Measurements from ENCODE around the gene LAX1. TPM values are rescaled to one million over a fixed set of nuclear protein-coding genes. Genes with fewer than 3 reads are reported as not detected.

The LAX1 gene
- total RNA-seq, 1 donor from 2014 or later = not detected

DNA sequence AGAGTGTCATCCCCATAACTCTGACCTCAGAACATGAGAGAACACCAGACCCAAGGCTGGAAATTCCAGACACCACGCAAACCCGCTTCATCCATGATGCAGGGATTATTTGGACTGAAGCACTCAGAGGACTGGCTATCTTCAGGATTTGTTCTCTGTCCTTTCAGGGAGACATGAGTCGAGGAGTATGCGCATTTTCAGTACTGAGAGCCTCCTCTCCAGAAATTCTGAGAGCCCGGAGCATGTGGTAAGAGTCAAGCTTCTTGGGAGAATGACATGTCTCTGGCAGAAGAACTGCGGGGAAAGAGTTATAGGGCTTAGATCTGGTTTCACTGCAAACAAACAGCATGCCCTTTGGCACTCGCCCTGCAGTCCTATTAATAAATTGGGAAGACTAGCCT is 6.9 kb downstream of the LAX1 start:
- no peak overlapping the region for H3K27ac Mint-ChIP-seq
- H3K4me1 Mint-ChIP-seq (ENCODE audit: unreplicated experiment) = peaks cover 14% of the 10 kb centered on the region
- peaks cover 6% of the 10 kb centered on the region for H3K27me3 Mint-ChIP-seq
- H3K36me3 Mint-ChIP-seq = no peaks in the 10 kb centered on the region
- no peak overlapping the region for H3K4me3 Mint-ChIP-seq
- H3K9me3 Mint-ChIP-seq = no peaks in the 10 kb centered on the region
- TF ChIP-seq, protein P1, sequence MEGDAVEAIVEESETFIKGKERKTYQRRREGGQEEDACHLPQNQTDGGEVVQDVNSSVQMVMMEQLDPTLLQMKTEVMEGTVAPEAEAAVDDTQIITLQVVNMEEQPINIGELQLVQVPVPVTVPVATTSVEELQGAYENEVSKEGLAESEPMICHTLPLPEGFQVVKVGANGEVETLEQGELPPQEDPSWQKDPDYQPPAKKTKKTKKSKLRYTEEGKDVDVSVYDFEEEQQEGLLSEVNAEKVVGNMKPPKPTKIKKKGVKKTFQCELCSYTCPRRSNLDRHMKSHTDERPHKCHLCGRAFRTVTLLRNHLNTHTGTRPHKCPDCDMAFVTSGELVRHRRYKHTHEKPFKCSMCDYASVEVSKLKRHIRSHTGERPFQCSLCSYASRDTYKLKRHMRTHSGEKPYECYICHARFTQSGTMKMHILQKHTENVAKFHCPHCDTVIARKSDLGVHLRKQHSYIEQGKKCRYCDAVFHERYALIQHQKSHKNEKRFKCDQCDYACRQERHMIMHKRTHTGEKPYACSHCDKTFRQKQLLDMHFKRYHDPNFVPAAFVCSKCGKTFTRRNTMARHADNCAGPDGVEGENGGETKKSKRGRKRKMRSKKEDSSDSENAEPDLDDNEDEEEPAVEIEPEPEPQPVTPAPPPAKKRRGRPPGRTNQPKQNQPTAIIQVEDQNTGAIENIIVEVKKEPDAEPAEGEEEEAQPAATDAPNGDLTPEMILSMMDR (conservative IDR thresholded peaks at IDR 0.05) = no peak
- no peak for DNase-seq (ENCODE audit: extremely low spot score, unreplicated experiment)

DNA sequence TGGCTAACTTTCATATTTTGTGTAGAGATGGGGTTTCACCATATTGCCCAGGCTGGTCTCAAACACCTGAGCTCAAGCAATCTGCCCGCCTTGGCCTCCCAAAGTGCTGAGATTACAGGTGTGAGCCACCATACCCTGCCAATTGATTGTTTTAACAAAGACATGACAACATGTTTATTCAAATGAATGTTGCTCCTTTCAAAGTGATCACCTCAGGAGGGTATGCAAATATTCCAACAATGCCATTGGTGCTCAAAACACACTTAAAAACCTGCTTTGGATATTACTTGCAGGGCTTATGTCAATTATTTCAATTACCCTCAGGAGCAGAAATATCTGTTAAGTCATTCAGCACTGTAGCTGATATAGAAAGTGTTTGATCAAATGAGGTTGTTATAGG is 7.9 kb downstream of the LAX1 start:
- H3K27me3 Mint-ChIP-seq = peaks cover 6% of the 10 kb centered on the region
- TF ChIP-seq, protein P1 (conservative IDR thresholded peaks at IDR 0.05) = no peak
- H3K4me3 Mint-ChIP-seq = no peak overlapping the region
- no peak overlapping the region for H3K27ac Mint-ChIP-seq
- no peaks in the 10 kb centered on the region for H3K9me3 Mint-ChIP-seq
- H3K36me3 Mint-ChIP-seq = no peaks in the 10 kb centered on the region
- DNase-seq (ENCODE audit: extremely low spot score, unreplicated experiment) = no peak
- H3K4me1 Mint-ChIP-seq (ENCODE audit: unreplicated experiment) = peaks cover 14% of the 10 kb centered on the region

- no peaks in the 10 kb centered on the region for H3K4me1 Mint-ChIP-seq (ENCODE audit: unreplicated experiment)
- DNase-seq (ENCODE audit: extremely low spot score, unreplicated experiment) = no peak
- H3K4me3 Mint-ChIP-seq = no peak overlapping the region
- no peak overlapping the region for H3K27ac Mint-ChIP-seq
- no peaks in the 10 kb centered on the region for H3K9me3 Mint-ChIP-seq
- no peaks in the 10 kb centered on the region for H3K36me3 Mint-ChIP-seq
- no peaks in the 10 kb centered on the region for H3K27me3 Mint-ChIP-seq
- TF ChIP-seq, protein P1 (conservative IDR thresholded peaks at IDR 0.05) = no peak
Measured at GRCh38 chr1:203776636-203777035, 11.7 kb downstream of the LAX1 start.

- TF ChIP-seq, protein P1 (conservative IDR thresholded peaks at IDR 0.05) = no peak
- no peak overlapping the region for H3K4me3 Mint-ChIP-seq
- no peaks in the 10 kb centered on the region for H3K27me3 Mint-ChIP-seq
- no peak overlapping the region for H3K27ac Mint-ChIP-seq
- no peaks in the 10 kb centered on the region for H3K9me3 Mint-ChIP-seq
- no peaks in the 10 kb centered on the region for H3K4me1 Mint-ChIP-seq (ENCODE audit: unreplicated experiment)
- no peaks in the 10 kb centered on the region for H3K36me3 Mint-ChIP-seq
- DNase-seq (ENCODE audit: extremely low spot score, unreplicated experiment) = no peak
Measured at GRCh38 chr1:203777596-203777995, 12.6 kb downstream of the LAX1 start.

DNA sequence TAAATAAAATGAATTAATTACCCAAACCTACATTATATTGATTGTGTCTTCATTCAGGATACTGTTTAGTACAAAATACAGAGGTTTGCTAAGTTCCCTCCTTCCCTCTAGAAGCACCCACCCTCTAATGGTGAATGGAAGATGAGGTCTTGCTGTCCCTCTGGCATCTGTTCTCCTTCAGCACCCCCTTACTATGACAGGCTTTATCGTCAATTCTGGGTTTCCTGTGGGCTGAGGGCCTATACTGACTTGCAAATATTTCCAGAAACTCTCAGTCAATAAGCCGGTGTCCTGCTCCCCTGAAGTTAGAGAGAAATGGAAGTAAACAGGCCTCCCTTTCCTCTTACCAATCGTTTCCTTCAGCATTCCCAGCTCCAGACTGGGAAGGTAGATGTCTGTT is 13.2 kb downstream of the LAX1 start:
- Mint-ChIP-seq H3K36me3 (no peaks in the 10 kb centered on the region), H3K27me3 (no peaks in the 10 kb centered on the region), H3K4me1 (ENCODE audit: unreplicated experiment) (no peaks in the 10 kb centered on the region), H3K9me3 (no peaks in the 10 kb centered on the region), H3K4me3 (no peak overlapping the region), H3K27ac (no peak overlapping the region)
- TF ChIP-seq, protein P1 (conservative IDR thresholded peaks at IDR 0.05) = no peak
- no peak for DNase-seq (ENCODE audit: extremely low spot score, unreplicated experiment)

GRCh38 chr1:203778789-203779188 is 13.8 kb downstream of the LAX1 start:
- no peaks in the 10 kb centered on the region for H3K4me1 Mint-ChIP-seq (ENCODE audit: unreplicated experiment)
- no peak overlapping the region for H3K4me3 Mint-ChIP-seq
- no peak overlapping the region for H3K27ac Mint-ChIP-seq
- H3K9me3 Mint-ChIP-seq = no peaks in the 10 kb centered on the region
- H3K27me3 Mint-ChIP-seq = no peaks in the 10 kb centered on the region
- no peak for DNase-seq (ENCODE audit: extremely low spot score, unreplicated experiment)
- no peaks in the 10 kb centered on the region for H3K36me3 Mint-ChIP-seq
- TF ChIP-seq, protein P1 (conservative IDR thresholded peaks at IDR 0.05) = no peak
